Left renal pelvis (tissue), 4 donors: ENCODE measurements around the gene SREBF2. TPM values are rescaled to one million over a fixed set of nuclear protein-coding genes. Genes with fewer than 3 reads are reported as not detected.
A peak's percentile ranks its signal among the peaks of the same experiment; 100 is the strongest.
"Not testable (repeated sequence)": the region's sequence is repeated elsewhere in the genome, so short reads cannot be mapped to it uniquely, and the experiment has no call there.

ENCODE experiments used
- DNase-seq, 4 donors: peaks; one replicate each; pipeline ENCODE4 v3.0.0-alpha.2; 2013; ENCODE audit warnings: low read depth in 4 of 4, low spot score in 3 of 4
- polyA plus RNA-seq, 4 donors: library from polyadenylated mRNA; unstranded; fragments of 120-200 nt; gene quantifications; one replicate each; pipeline ENCODE4 v1.2.1, GENCODE V29; 2013; ENCODE audit not compliant: insufficient read length in 4 of 4

SREBF2 gene
- polyA plus RNA-seq, 4 donors, result 76.0 to 99.1 (median 93.9) TPM

DNA sequence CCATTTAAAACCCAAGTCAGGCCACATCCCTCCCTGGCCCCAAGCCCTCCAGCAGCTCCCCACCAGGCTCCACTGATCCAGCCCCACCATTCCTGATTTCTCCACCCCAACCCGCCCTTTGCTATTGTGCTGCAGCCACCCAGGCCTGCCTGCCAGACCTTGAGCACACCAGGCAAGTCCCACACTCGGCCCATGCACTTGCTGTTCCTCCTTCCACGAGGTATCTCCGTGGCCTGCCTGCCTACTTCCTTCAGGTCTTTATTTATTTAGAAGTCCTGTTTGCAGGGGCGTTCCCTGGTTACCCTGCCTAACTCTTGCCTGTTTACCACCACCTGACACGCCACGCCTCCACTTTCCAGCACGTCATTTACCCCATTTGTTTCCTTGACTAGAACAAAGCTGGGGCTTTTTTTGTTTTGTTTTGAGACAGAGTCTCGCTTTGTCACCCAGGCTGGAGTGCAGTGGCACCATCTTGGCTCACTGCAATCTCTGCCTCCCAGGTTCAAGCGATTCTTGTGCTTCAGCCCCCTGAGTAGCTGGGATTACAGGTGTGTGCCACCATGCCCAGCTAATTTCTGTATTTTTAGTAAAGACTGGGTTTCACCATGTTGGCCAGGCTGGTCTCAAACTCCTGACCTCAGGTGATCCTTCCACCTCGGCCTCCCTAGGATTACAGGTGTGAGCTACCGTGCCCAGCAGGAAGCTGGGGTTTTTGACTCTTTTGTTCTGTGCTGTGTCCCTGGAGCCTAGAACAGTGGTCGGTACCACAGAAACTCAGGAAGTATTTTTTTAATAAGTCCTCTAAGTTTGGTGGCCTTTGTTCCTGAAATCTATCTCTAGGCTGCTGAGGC, 107.3 kb downstream of the SREBF2 start:
- no peak for DNase-seq

DNA sequence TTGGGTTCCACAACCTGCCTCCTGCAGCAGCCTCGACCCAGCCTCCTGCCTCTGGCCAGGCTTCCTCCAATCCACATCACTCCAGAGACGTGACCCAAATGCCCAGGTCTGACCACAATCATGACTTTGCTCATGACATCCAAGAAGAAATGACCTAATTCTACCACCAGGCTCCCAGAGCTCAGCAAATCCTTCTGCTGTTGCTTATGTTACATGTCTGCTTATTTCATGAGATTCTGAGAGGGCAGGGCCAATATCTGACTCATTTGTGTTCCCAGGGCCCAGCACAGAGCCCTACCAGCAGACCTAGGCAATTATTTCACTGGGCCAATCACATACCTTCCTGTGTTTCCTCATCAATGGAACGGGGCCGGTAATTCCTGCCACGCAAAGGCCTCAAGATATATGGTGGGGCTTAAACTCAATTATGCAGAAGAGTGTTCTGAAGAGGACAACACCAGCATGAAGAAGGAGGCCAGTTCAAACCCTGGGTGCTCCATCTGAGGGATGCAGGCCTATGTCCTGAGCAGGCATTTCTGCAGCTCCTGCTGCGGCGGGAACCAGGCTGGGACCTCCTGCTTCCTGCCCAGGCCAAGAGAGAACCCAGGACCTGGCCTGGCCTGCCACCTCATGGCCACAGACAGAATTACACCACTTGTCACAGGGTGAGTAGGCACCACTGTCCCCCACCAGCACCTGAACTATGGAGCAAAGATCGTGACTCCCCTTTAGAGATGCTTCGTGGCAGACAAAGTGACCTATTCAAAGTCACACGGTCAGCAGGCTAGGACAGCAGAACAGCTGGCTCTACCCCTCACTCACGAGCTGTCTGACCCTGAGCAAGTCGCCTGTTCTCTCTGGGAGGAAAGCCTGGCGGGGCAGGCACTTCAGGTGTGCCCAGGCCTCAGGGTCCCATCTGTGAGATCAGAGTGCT, 108.2 kb downstream of the SREBF2 start:
- peak in 2 of 4 donors; percentile 52 to 54 for DNase-seq

DNA sequence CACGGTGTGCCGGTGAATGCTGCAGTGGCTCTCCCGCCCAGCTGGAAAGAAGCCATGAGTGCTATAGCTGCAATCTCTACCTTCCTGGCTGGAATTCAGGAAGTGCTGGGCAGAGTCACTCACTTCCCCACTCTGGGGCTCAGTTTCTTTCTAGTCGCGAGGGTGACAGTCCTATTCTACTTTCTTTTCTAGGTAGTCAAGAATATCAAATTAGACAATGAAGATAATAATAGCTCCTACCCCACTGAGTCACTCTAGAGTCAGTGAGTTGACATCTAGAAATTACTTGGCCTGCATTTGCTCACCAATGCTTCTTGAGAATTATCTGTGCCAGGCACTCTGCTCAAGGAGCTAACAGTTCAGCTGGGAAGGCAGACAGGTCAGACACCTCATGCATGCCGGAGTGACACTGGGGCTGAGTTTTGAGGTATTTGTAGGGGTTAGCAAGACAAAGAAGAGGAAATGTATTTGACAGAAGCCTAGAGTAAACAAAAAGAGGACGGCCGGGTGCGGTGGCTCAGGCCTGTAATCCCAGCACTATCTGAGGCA, 110.8 kb downstream of the SREBF2 start:
- no peak for DNase-seq

- DNase-seq, result peak; percentile 85 to 90 (median 88)
These were observed 113.9 kb downstream of the SREBF2 start, which contains the start of gene CENPM for GRCh38 chr22:41946629-41947423. TSS of gene CENPM (minus strand) at chr22:41947152. CDS start at chr22:41947076, 76 bp downstream.

DNA sequence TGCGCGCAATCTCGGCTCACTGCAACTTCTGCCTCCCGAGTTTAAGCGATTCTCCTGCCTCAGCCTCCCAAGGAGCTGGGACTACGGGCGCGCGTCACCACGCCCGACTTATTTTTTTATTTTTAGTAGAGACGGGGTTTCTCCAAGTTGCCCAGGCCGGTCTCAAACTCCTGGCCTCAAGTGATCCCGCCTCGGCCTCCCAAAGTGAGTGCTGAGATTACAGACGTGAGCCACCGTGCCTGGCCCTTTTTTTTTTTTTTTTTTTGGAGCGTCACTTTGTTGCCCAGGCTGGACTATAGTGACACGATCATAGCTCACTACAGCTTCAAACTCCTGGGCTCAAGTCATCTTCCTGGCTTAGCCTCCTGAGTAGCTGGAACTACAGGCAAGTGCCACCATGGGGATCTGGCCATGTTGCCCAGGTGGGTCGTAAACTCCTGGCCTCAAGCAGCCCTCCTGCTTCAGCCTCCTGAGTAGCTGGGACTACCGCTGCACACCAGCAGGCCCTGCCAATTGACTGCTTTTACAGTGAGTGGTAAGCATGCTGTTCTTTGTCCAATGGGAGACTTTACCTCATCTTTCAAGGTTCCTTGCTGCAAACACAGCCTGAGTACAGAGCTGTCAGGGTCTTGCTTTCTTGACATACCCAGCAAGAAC, 114.6 kb downstream of the SREBF2 start:
- no peak for DNase-seq

DNA sequence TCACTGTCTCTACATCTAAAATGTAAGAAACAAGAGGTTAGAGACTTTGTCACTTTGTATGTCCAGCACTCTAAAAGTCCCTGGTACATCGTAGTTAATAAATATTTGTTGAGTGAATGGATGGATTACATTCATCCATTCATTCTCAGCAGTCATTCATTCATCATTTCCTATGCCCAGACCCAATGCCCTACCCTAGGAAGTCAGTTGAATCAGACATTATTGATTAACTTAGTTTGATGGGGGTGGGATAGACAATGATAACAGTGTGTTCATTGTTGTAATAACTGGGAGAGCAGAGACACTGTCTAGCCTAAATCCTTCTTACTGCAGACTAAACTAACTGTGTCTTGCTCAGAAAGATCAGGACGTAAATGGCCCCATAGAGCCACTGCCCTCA, 115.2 kb downstream of the SREBF2 start:
- DNase-seq, result no peak

GRCh38 chr22:41948928-41949296, 116.0 kb downstream of the SREBF2 start:
- not testable (repeated sequence) for DNase-seq

DNA sequence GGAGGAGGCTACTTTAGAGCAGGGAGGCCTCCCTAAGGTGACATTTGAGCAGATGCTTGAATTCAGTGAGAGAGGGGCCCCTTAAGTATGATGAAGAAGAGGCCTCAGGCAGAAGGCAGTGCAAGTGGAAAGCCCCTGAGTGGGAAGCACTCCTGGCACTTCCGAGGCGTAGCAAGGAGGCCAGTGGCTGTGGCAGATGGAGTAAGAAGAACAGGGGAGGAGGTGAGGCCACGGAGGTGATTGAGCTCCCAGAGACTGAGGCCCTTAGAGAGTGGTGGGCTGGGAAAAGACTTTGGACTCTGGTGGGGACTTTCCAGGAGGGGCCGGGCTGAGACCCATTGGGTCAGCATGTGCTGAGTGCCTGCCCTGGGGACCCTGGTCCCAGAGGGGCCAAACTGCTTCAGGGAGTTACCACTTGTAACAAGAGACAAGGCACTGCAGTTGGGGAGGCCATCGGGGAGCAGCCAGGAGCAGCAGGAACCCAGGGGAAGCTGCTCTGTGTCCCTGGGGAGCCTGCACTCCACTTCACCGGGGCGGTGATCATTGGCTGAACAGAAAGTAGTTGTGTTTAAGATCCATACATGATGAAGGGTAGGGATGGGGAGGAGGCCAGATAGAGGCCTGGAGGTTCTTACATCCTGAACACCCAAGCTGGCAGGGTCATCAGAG, 116.5 kb downstream of the SREBF2 start:
- no peak for DNase-seq

- no peak for DNase-seq
These were observed 119.1 kb downstream of the SREBF2 start, which contains the start of gene SMIM45 for GRCh38 chr22:41951898-41952474. TSS of gene SMIM45 (plus strand) at chr22:41952150.

GRCh38 chr22:41952713-41953112, 119.8 kb downstream of the SREBF2 start:
- no peak for DNase-seq

Other genes with a start within 250 kb of the SREBF2 start
- gene PMM1, start 243.3 kb upstream of the SREBF2 start, polyA plus RNA-seq, result 10 to 100 TPM; 31.5 to 57.3 (median 46.3) TPM
- 10 to 100 TPM; 20.4 to 30.0 (median 29.9) TPM for gene DESI1, start 212.1 kb upstream of the SREBF2 start, polyA plus RNA-seq
- gene XRCC6, start 211.8 kb upstream of the SREBF2 start, polyA plus RNA-seq, result 100 to 1,000 TPM; 262 to 392 (median 362) TPM
- 100 to 1,000 TPM; 129 to 157 (median 144) TPM for gene SNU13, start 144.2 kb upstream of the SREBF2 start, polyA plus RNA-seq
- 1 to 10 TPM; 2.2 to 3.4 (median 3.1) TPM for gene MEI1, start 133.6 kb upstream of the SREBF2 start, polyA plus RNA-seq
- gene CCDC134, start 32.4 kb upstream of the SREBF2 start, polyA plus RNA-seq, result 10 to 100 TPM in 1 of 4 donors, 1 to 10 TPM in 3; 5.3 to 10.2 (median 8.2) TPM
- gene SHISA8, start 82.0 kb downstream of the SREBF2 start, polyA plus RNA-seq, result 1 to 10 TPM in 1 of 4 donors, under 1 TPM in 3; 0.22 to 1.7 (median 0.46) TPM
- gene TNFRSF13C, start 93.7 kb downstream of the SREBF2 start, polyA plus RNA-seq, result 1 to 10 TPM; 1.4 to 4.0 (median 1.9) TPM
- 10 to 100 TPM; 10.3 to 15.6 (median 11.6) TPM for gene CENPM, start 114.0 kb downstream of the SREBF2 start, polyA plus RNA-seq
- 10 to 100 TPM in 1 of 4 donors, 1 to 10 TPM in 3; 6.4 to 10.0 (median 7.8) TPM for gene SEPTIN3, start 136.3 kb downstream of the SREBF2 start, polyA plus RNA-seq
- gene WBP2NL, start 165.7 kb downstream of the SREBF2 start, polyA plus RNA-seq, result 1 to 10 TPM; 2.4 to 5.2 (median 4.3) TPM
- gene NAGA, start 237.7 kb downstream of the SREBF2 start, polyA plus RNA-seq, result 10 to 100 TPM; 27.1 to 33.2 (median 27.7) TPM
- gene PHETA2, start 241.1 kb downstream of the SREBF2 start, polyA plus RNA-seq, result 10 to 100 TPM; 10.3 to 31.7 (median 10.7) TPM
- 100 to 1,000 TPM in 2 of 4 donors, 10 to 100 TPM in 2; 47.7 to 124 (median 104) TPM for gene SMDT1, start 246.6 kb downstream of the SREBF2 start, polyA plus RNA-seq